Measurements from ENCODE around the gene RPIA.

RPIA gene

GRCh38 chr2:88729061-88729745 is 37.7 kb downstream of the RPIA start:
- H3K4me3 ChIP-seq (ENCODE audit: low read depth, low read length) = no peak overlapping the region
- TF ChIP-seq CTCF (IDR thresholded peaks at IDR 0.05; ENCODE audit: low read depth, low read length, missing control alignments) = no peak
- no peak for DNase-seq (ENCODE audit: low read depth)

GRCh38 chr2:88733155-88733902 is 41.9 kb downstream of the RPIA start:
- DNase-seq (ENCODE audit: low read depth) = no peak
- no peak overlapping the region for H3K4me3 ChIP-seq (ENCODE audit: low read depth, low read length)
- no peak for TF ChIP-seq CTCF (IDR thresholded peaks at IDR 0.05; ENCODE audit: low read depth, low read length, missing control alignments)

- DNase-seq (ENCODE audit: low read depth) = no peak
- no peak overlapping the region for H3K4me3 ChIP-seq (ENCODE audit: low read depth, low read length)
- no peak for TF ChIP-seq CTCF (IDR thresholded peaks at IDR 0.05; ENCODE audit: low read depth, low read length, missing control alignments)
Measured at GRCh38 chr2:88735133-88735532, 43.7 kb downstream of the RPIA start.

GRCh38 chr2:88735853-88736252 is 44.4 kb downstream of the RPIA start:
- H3K4me3 ChIP-seq (ENCODE audit: low read depth, low read length) = no peak overlapping the region
- no peak for DNase-seq (ENCODE audit: low read depth)
- TF ChIP-seq CTCF (IDR thresholded peaks at IDR 0.05; ENCODE audit: low read depth, low read length, missing control alignments) = no peak

- no peak for TF ChIP-seq CTCF (IDR thresholded peaks at IDR 0.05; ENCODE audit: low read depth, low read length, missing control alignments)
- DNase-seq (ENCODE audit: low read depth) = no peak
- H3K4me3 ChIP-seq (ENCODE audit: low read depth, low read length) = no peak overlapping the region
Measured at GRCh38 chr2:88736437-88736836, 45.0 kb downstream of the RPIA start.

GRCh38 chr2:88737385-88737784 is 45.9 kb downstream of the RPIA start:
- H3K4me3 ChIP-seq (ENCODE audit: low read depth, low read length) = no peak overlapping the region
- TF ChIP-seq CTCF (IDR thresholded peaks at IDR 0.05; ENCODE audit: low read depth, low read length, missing control alignments) = no peak
- DNase-seq (ENCODE audit: low read depth) = no peak

Measured in GM12864 (cell line).